Astrocyte of the spinal cord (primary cell): ENCODE data around the gene RNGTT.
"Not testable (repeated sequence)": the region's sequence is repeated elsewhere in the genome, so short reads cannot be mapped to it uniquely, and the experiment has no call there.

ENCODE experiments used
- DNase-seq: peaks from one replicate; pipeline ENCODE4 v3.0.0; 2011; ENCODE audit warnings: low read depth, low spot score
- H3K4me3 ChIP-seq: 2 replicates; pipeline ENCODE4 v1.5.1; 2011; ENCODE audit warnings: low read depth, mild to moderate bottlenecking, low read length, moderate library complexity
- in situ Hi-C: cut with HindIII; loops from 2 replicates; pipeline ENCODE4 v1.10.0; 2017; ENCODE audit warnings: low sequenced_read_pairs
- TF ChIP-seq, protein P1 (sequence below): IDR thresholded peaks from 2 replicates; pipeline ENCODE4 v1.5.1; 2012; ENCODE audit warnings: low read depth, mild to moderate bottlenecking, low read length, inconsistent platforms

RNGTT gene

DNA sequence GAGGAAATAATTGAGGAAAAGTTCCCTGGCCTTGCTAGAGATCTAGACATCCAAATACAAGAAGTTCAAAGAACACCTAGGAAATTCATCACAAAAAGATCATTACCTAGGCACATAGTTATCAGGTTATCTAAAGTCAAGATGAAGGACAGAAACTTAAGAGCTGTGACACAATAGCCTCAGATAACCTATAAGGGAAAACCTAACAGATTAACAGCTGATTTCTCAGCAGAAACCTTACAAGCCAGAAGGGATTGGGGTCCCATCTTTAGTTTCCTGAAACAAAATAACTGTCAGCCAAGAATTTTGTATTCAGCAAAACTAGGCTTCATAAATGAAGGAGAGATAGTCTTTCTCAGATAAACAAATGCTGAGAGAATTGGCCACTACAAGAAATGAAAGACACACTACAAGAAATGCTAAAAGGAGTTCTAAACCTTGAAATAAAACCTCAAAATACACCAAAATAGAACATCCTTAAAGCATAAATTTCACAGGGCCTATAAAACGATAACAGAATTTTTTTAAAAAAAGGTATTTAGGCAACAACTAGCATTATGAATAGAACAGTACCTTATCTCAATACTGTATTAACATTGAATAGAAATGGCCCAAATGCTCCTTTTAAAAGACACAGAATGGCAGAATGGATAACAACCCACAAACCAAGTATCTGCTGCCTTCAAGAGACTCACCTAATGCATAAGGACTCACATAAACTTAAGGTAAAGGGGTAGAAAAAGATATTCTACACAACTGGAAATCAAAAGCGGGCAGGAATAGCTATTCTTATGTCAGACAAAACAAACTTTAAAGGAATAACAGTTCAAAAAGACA, 9.7 kb downstream of the RNGTT start:
- DNase-seq: no peak
- H3K4me3 ChIP-seq: no peak overlapping the region
- in situ Hi-C loops: no loop called here
- TF ChIP-seq, protein P1, sequence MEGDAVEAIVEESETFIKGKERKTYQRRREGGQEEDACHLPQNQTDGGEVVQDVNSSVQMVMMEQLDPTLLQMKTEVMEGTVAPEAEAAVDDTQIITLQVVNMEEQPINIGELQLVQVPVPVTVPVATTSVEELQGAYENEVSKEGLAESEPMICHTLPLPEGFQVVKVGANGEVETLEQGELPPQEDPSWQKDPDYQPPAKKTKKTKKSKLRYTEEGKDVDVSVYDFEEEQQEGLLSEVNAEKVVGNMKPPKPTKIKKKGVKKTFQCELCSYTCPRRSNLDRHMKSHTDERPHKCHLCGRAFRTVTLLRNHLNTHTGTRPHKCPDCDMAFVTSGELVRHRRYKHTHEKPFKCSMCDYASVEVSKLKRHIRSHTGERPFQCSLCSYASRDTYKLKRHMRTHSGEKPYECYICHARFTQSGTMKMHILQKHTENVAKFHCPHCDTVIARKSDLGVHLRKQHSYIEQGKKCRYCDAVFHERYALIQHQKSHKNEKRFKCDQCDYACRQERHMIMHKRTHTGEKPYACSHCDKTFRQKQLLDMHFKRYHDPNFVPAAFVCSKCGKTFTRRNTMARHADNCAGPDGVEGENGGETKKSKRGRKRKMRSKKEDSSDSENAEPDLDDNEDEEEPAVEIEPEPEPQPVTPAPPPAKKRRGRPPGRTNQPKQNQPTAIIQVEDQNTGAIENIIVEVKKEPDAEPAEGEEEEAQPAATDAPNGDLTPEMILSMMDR: no peak

DNA sequence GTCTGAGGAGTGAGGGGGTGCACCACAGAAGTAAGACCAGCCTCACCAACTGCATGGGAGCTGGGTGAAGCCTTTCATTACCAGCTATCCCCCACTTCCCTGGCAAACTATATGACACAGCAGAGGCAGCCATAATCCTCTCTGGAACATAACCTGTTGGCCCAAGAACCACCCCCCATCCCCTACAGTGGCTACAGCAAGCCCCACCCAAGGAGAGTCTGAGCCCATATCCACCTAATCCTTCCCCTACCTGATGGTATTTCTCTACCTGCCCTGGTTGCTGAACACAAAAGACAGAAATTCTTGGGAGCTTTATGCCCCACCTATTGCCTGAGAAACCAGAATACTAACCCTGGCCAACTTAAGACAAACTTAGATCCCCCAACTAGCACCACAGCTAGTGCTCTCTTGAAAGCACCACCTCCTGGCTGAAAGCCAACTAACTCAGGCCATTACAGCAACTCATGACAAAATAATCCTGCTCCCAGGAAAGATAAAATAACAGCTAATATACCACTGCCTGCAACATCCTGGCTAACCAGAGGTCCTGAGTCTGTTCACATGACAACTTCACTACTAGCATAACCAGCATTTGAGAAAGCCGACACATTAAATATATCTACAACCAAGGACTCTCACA, 11.2 kb downstream of the RNGTT start:
- in situ Hi-C loops: no loop called here
- peak; percentile 5 for DNase-seq
- no peak overlapping the region for H3K4me3 ChIP-seq
- TF ChIP-seq, protein P1: no peak

GRCh38 chr6:88945415-88946008, 17.9 kb downstream of the RNGTT start:
- DNase-seq: no peak
- in situ Hi-C loops: no loop called here

DNA sequence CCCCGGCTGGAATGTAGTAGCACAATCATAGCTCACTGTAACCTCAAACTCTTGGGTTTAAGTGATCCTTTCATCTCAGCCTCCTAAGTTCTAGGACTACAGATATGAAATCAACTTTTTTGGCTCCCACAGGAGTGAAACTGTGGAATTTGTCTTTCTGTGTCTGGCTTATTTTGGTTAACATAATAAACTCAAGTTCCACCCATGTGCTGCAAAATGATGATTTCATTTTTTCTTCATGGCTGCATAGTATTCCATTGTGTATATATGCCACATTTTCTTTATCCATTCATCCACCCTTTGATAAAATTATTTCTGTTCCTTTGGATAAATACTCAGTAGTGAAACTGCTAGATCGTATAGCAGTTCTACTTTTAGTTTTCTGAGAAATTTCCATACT, 29.9 kb downstream of the RNGTT start:
- in situ Hi-C loops: no loop called here
- no peak overlapping the region for H3K4me3 ChIP-seq
- no peak for DNase-seq
- TF ChIP-seq, protein P1: no peak

More at GRCh38 chr6:88945415-88946008, 17.9 kb downstream of the RNGTT start:
- TF ChIP-seq, protein P1: no peak
- H3K4me3 ChIP-seq: no peak overlapping the region

GRCh38 chr6:88932019-88932418, 31.4 kb downstream of the RNGTT start:
- in situ Hi-C loops, DNase-seq, H3K4me3 ChIP-seq: not testable (repeated sequence)

GRCh38 chr6:88922775-88923548, 40.5 kb downstream of the RNGTT start:
- H3K4me3 ChIP-seq: no peak overlapping the region
- TF ChIP-seq, protein P1: no peak
- in situ Hi-C loops: no loop called here
- DNase-seq: peak; percentile 14
